NT2/D1 (cell line): Measurements from ENCODE around the gene SHLD2.
"Not testable (repeated sequence)": the region's sequence is repeated elsewhere in the genome, so short reads cannot be mapped to it uniquely, and the experiment has no call there.

Experiments
- SUZ12 ChIP-seq: IDR thresholded peaks from 2 replicates; pipeline ENCODE4 v1.6.1; 2011; ENCODE audit not compliant: insufficient read length, insufficient read depth; ENCODE audit errors: extremely low read depth
- YY1 ChIP-seq: IDR thresholded peaks from 2 replicates; pipeline ENCODE4 v1.6.1; 2011; ENCODE audit not compliant: insufficient read length, insufficient read depth
- ZNF274 ChIP-seq: IDR thresholded peaks from 2 replicates; pipeline ENCODE4 v1.6.1; 2011; ENCODE audit warnings: mild to moderate bottlenecking, low read depth, low read length

GRCh38 chr10:87137478-87137877, 42.5 kb downstream of the SHLD2 start:
- not testable (repeated sequence) for TF ChIP-seq YY1, ZNF274, SUZ12
